Measurements from ENCODE around the gene DLX1. TPM values are rescaled to one million over a fixed set of nuclear protein-coding genes. Genes with fewer than 3 reads are reported as not detected.

Gene DLX1
- total and polyA plus RNA-seq, 2 experiments from 2014 or later: not detected

DNA sequence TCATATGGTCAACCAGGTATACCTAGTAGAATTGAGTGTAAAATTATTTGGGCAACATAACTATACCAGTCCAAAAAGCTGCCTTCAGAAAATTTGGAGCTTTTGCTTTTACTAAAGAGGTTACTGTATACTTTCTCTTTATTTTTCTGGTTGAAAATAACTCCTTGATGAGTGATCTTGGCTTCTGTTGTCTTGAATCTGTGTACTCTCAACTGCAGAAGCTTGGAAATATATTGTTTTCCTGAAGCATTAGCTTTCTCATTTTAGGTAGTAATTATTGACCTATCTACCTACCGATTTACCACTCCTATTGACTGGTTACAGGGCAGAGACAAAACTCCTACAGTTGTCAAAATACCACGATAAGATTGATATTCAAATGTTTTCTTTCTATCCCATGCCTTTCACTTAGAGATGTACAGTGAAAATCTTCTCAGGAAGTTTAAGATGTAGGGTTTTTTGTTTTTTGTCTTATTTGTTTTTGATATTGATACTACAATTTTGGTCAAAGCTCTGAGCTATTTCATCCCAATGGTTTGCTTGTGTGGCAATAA lies 35.7 kb upstream of the DLX1 start:
- TF ChIP-seq, protein P1, sequence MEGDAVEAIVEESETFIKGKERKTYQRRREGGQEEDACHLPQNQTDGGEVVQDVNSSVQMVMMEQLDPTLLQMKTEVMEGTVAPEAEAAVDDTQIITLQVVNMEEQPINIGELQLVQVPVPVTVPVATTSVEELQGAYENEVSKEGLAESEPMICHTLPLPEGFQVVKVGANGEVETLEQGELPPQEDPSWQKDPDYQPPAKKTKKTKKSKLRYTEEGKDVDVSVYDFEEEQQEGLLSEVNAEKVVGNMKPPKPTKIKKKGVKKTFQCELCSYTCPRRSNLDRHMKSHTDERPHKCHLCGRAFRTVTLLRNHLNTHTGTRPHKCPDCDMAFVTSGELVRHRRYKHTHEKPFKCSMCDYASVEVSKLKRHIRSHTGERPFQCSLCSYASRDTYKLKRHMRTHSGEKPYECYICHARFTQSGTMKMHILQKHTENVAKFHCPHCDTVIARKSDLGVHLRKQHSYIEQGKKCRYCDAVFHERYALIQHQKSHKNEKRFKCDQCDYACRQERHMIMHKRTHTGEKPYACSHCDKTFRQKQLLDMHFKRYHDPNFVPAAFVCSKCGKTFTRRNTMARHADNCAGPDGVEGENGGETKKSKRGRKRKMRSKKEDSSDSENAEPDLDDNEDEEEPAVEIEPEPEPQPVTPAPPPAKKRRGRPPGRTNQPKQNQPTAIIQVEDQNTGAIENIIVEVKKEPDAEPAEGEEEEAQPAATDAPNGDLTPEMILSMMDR (IDR thresholded peaks at IDR 0.05; ENCODE audit: low read depth, low read length): no peak
- Histone ChIP-seq H3K4me3 (no peak overlapping the region), H3K9me3 (ENCODE audit: low read depth) (no peaks in the 10 kb centered on the region), H3K27me3 (no peaks in the 10 kb centered on the region), H3K27ac (no peak overlapping the region), H3K36me3 (no peaks in the 10 kb centered on the region), H3K4me1 (ENCODE audit: low read depth) (peaks cover 6% of the 10 kb centered on the region)
- DNase-seq (ENCODE audit: low read depth in 1 of 2, low spot score in 1 of 2): no peak

DNA sequence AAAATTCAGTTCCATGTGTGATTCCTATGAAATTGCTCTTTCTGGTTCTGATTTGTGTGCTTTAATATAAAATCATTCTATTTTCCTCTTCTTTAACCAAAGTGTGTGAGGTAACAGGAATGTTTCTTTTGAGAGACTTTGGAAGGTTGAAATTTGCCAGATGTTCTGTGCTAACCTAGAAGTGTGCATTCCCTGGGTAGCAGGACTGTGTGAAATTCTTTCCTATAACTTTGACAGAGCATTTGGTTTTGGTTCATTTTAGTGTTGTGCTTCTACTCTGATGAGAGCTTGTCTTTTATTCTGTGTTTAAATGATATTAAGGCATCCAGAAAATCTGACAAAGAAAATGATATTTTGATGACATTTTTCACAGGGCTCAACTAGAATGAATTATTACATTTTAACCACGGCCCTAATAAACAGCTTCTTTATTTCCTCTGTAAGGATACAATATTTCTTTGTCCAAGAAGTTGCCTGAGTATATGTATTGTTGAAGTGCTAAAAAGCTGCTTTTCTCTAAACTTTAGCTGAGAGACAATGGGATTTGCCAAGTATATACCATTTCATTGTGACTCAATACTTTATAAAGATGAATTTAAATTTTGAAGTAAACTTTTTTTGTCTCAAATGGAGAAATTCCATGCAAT lies 34.7 kb upstream of the DLX1 start:
- Histone ChIP-seq H3K27me3 (no peaks in the 10 kb centered on the region), H3K9me3 (ENCODE audit: low read depth) (no peaks in the 10 kb centered on the region), H3K4me1 (ENCODE audit: low read depth) (peaks cover 6% of the 10 kb centered on the region), H3K36me3 (no peaks in the 10 kb centered on the region), H3K27ac (no peak overlapping the region), H3K4me3 (no peak overlapping the region)
- peak; percentile 23 to 47 for DNase-seq (ENCODE audit: low read depth in 1 of 2, low spot score in 1 of 2)
- TF ChIP-seq, protein P1 (IDR thresholded peaks at IDR 0.05; ENCODE audit: low read depth, low read length): no peak

DNA sequence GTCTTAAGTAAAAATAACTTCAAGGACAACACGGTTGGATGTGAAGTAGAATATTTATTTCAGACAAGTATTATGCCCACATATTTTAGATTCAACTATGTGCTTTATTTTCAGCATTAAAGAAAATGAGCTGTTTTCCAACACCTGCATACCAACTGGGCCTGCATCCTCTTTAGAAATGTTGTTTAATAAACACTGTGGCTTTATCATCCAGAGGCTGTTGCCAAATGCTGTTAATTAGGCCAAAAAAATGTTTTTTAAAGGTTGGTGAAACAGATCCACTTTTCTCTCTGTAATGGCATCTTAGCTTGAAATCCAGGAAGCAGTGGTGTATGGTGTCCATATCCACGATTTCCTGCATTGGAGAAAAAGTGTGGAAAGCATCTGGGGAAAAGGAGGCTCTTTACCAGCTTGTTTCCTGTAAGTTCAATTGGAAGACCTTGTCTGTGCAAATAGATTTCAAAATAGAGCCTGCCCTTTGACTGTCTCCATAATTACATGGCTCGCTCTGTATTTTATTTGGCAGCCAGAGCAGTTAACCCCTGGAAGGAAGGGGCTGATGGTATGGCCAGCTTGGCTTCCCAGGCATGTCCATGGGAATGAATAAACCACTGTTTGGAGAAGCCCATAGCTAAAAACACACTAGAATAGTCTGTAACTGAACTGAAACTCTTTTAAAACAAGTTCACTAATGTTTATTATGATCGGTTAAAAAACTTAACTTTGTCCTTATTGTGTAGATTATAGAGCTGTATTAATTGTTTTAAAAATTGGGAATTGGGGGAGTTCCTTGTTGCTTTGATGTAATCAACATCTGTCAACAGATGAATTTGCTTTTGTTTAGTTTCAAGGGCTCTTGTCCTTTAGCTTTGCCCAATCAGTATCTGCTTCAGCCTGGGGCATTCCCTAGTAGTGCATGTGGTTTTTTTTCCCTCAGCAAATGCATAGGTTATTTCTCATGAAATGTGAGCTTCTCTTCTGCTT lies 33.0 kb upstream of the DLX1 start:
- peaks cover 6% of the 10 kb centered on the region for H3K4me1 ChIP-seq (ENCODE audit: low read depth)
- TF ChIP-seq, protein P1 (IDR thresholded peaks at IDR 0.05; ENCODE audit: low read depth, low read length): no peak
- no peak overlapping the region for H3K4me3 ChIP-seq

DNA sequence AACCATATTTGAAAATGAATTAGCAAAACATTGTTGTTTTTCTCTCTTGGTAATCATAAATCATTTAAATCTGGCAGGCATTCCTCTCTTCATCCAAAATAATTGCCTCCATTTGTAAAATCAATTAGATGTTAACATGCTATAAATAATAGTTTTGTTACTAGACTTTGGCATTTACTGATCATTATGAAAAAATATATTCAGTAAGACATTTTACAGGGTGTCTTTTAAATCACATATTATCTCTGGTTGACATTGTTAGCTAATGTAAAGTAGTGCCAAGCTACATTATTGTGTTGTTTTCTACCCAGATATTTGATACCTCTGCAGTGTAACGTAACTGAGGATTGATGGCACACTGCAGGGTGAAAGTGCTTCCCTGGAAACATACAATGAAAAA lies 31.8 kb upstream of the DLX1 start:
- TF ChIP-seq, protein P1 (IDR thresholded peaks at IDR 0.05; ENCODE audit: low read depth, low read length): no peak
- Histone ChIP-seq H3K27me3 (no peaks in the 10 kb centered on the region), H3K27ac (no peak overlapping the region), H3K4me3 (no peak overlapping the region), H3K36me3 (no peaks in the 10 kb centered on the region), H3K9me3 (ENCODE audit: low read depth) (no peaks in the 10 kb centered on the region), H3K4me1 (ENCODE audit: low read depth) (peaks cover 6% of the 10 kb centered on the region)
- no peak for DNase-seq (ENCODE audit: low read depth in 1 of 2, low spot score in 1 of 2)

More for the DNA sequence above, 33.0 kb upstream of the DLX1 start:
- Histone ChIP-seq H3K9me3 (ENCODE audit: low read depth) (no peaks in the 10 kb centered on the region), H3K36me3 (no peaks in the 10 kb centered on the region), H3K27me3 (no peaks in the 10 kb centered on the region), H3K27ac (no peak overlapping the region)
- peak in 1 of 2 donors; percentile 51 for DNase-seq (ENCODE audit: low read depth in 1 of 2, low spot score in 1 of 2)

DNA sequence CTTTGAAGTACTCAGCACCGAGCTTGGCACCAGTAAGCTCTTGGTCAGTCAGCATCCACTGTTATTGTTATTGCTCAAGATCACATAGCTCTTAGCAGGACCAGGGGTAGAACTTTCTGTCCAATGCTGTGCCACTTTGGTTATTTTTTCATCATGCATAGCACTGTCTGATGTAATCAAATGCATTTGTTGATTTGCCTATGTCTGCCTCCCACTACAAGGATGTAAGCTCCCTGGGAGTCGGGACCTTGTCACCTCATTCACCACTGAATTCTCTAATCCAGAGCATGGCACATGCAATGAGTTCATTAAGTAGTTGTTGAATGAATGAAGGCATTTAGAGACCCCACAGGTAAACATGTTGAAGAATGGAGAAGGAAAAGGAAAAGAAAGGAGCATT lies 29.0 kb upstream of the DLX1 start:
- H3K4me1 ChIP-seq (ENCODE audit: low read depth): peaks cover 6% of the 10 kb centered on the region
- no peak for DNase-seq (ENCODE audit: low read depth in 1 of 2, low spot score in 1 of 2)
- TF ChIP-seq, protein P1 (IDR thresholded peaks at IDR 0.05; ENCODE audit: low read depth, low read length): no peak
- no peaks in the 10 kb centered on the region for H3K9me3 ChIP-seq (ENCODE audit: low read depth)
- no peak overlapping the region for H3K4me3 ChIP-seq
- H3K27me3 ChIP-seq: peaks cover 5% of the 10 kb centered on the region
- H3K27ac ChIP-seq: no peak overlapping the region
- H3K36me3 ChIP-seq: no peaks in the 10 kb centered on the region

Data from cardiac muscle cell (in vitro differentiated cells and primary cell).